Measurements from ENCODE around the gene ARHGEF3.

- TF ChIP-seq CTCF (IDR thresholded peaks at IDR 0.05) (no peak), POLR2A (IDR thresholded peaks at IDR 0.05) (no peak)
These were observed 27.8 kb downstream of the ARHGEF3 start for GRCh38 chr3:56773986-56774385.

All from lower leg skin (tissue), 3 donors.